IMR-90 (cell line): Measurements from ENCODE around the gene ADAMTS3.

Source experiments
- CHD1 ChIP-seq: IDR thresholded peaks from 2 replicates; pipeline ENCODE4 v1.6.1; 2012; ENCODE audit warnings: low read depth, low read length, improper control_type of control experiment
- POLR2A ChIP-seq: IDR thresholded peaks from 2 replicates; pipeline ENCODE4 v1.6.1; 2012; ENCODE audit warnings: mild to moderate bottlenecking, low read depth, low read length
- RAD21 ChIP-seq: IDR thresholded peaks from 2 replicates; pipeline ENCODE4 v1.6.1; 2012; ENCODE audit warnings: low read length, improper control_type of control experiment
- RFX5 ChIP-seq: IDR thresholded peaks from 2 replicates; pipeline ENCODE4 v1.8.0; 2012; ENCODE audit warnings: low read depth, mild to moderate bottlenecking, low read length, moderate library complexity
- TF ChIP-seq, protein P1 (sequence below): conservative IDR thresholded peaks from 2 replicates; pipeline ENCODE4 v1.5.1; 2012; ENCODE audit warnings: mild to moderate bottlenecking, low read depth, low read length, improper control_type of control experiment

- TF ChIP-seq RAD21 = no peak
- TF ChIP-seq, protein P1, sequence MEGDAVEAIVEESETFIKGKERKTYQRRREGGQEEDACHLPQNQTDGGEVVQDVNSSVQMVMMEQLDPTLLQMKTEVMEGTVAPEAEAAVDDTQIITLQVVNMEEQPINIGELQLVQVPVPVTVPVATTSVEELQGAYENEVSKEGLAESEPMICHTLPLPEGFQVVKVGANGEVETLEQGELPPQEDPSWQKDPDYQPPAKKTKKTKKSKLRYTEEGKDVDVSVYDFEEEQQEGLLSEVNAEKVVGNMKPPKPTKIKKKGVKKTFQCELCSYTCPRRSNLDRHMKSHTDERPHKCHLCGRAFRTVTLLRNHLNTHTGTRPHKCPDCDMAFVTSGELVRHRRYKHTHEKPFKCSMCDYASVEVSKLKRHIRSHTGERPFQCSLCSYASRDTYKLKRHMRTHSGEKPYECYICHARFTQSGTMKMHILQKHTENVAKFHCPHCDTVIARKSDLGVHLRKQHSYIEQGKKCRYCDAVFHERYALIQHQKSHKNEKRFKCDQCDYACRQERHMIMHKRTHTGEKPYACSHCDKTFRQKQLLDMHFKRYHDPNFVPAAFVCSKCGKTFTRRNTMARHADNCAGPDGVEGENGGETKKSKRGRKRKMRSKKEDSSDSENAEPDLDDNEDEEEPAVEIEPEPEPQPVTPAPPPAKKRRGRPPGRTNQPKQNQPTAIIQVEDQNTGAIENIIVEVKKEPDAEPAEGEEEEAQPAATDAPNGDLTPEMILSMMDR = no peak
- no peak for TF ChIP-seq POLR2A
- TF ChIP-seq CHD1 = no peak
- no peak for TF ChIP-seq RFX5
Observed at GRCh38 chr4:72587334-72587733, 18.3 kb upstream of the ADAMTS3 start.
